Kidney (tissue), 14 donors: ENCODE measurements around the gene ARIH1. TPM values are rescaled to one million over a fixed set of nuclear protein-coding genes. Genes with fewer than 3 reads are reported as not detected.

Experiments
- DNase-seq, 5 donors: peaks; one replicate each; pipeline ENCODE4 v3.0.0-alpha.2; 2013 to 2020
- FAIRE-seq: peaks from 2 replicates; lab custom pipeline; 2012; peaks lifted over from hg19 to GRCh38; lab: Jason Lieb, UNC
- H3K27ac ChIP-seq, 2 donors: one replicate each; pipeline ENCODE4 v1.7.0; 2013; ENCODE audit warnings: low read depth in 2 of 2, low read length in 2 of 2, inconsistent platforms in 1 of 2
- H3K27me3 ChIP-seq: one replicate; pipeline ENCODE4 v1.7.1; 2013; ENCODE audit warnings: low read length, inconsistent platforms; ENCODE audit not compliant: control insufficient read depth, insufficient read depth
- H3K36me3 ChIP-seq, 3 donors: one replicate each; pipeline versions ENCODE4 v1.7.0 to v1.7.1; 2013; ENCODE audit warnings: low read length in 3 of 3, control low read depth in 1 of 3, inconsistent platforms in 1 of 3; ENCODE audit not compliant: insufficient read depth in 3 of 3, control insufficient read depth in 2 of 3
- H3K4me1 ChIP-seq, 3 donors: one replicate each; pipeline versions ENCODE4 v1.7.0 to v1.7.1; 2013; ENCODE audit warnings: low read length in 3 of 3, inconsistent platforms in 1 of 3, low read depth in 1 of 3; ENCODE audit not compliant: control insufficient read depth in 2 of 3, insufficient read depth in 2 of 3
- H3K4me3 ChIP-seq, 3 donors: one replicate each; pipeline versions ENCODE4 v1.7.0 to v1.8.1; 2013; ENCODE audit warnings: low read length in 3 of 3, control low read depth in 1 of 3, inconsistent platforms in 1 of 3
- H3K9ac ChIP-seq, 3 donors: one replicate each; pipeline versions ENCODE4 v1.7.0 to v1.7.1; 2013; ENCODE audit warnings: low read length in 3 of 3, control low read depth in 1 of 3, inconsistent platforms in 1 of 3
- H3K9me3 ChIP-seq, 3 donors: one replicate each; pipeline versions ENCODE4 v1.7.0 to v1.7.1; 2013; ENCODE audit warnings: low read length in 3 of 3, control low read depth in 1 of 3, inconsistent platforms in 1 of 3; ENCODE audit not compliant: control insufficient read depth in 2 of 3, insufficient read depth in 1 of 3
- intact Hi-C: fragments of 100-400 bp; cut with DNase I; formaldehyde crosslinking; loops from one replicate; pipeline ENCODE4 v1.11.1; 2022
- polyA plus RNA-seq: library from polyadenylated mRNA; stranded (reverse); fragments of 350-450 nt; fragmentation: Illumina TruSeq; extraction: RNeasy Lipid Tissue Mini Kit (QIAGEN cat#74804); gene quantifications from one replicate; pipeline ENCODE4 v1.2.3, GENCODE V29; 2014; ENCODE audit warnings: low read depth, low replicate concordance; ENCODE audit not compliant: insufficient read depth
- total RNA-seq: library from RNA; stranded (reverse); fragmentation: NEBNext Ultra II Directional; extraction: Animal tissue kit (Norgen Biotek cat#: 25700); gene quantifications from one replicate; pipeline ENCODE4 v1.2.1, GENCODE V29; 2021
- TF ChIP-seq, protein P1 (sequence below): IDR thresholded peaks from 3 replicates; pipeline ENCODE4 v1.5.1; 2012; ENCODE audit warnings: mild to moderate bottlenecking, moderate library complexity, borderline replicate concordance; ENCODE audit not compliant: insufficient read depth; ENCODE audit errors: extremely low read depth
- donor health status: control.
- donor health status: control.
- donor health status: control.
- donor health status: control.
- donor health status: control.
- donor health status: DM: yes; HTN: yes; CAD: no.
- donor health status: Normal renal cell carcinoma (clear cell type).

ARIH1 gene
- total and polyA plus RNA-seq, 2 donors from 2014 or later: 27.4 to 139 TPM

DNA sequence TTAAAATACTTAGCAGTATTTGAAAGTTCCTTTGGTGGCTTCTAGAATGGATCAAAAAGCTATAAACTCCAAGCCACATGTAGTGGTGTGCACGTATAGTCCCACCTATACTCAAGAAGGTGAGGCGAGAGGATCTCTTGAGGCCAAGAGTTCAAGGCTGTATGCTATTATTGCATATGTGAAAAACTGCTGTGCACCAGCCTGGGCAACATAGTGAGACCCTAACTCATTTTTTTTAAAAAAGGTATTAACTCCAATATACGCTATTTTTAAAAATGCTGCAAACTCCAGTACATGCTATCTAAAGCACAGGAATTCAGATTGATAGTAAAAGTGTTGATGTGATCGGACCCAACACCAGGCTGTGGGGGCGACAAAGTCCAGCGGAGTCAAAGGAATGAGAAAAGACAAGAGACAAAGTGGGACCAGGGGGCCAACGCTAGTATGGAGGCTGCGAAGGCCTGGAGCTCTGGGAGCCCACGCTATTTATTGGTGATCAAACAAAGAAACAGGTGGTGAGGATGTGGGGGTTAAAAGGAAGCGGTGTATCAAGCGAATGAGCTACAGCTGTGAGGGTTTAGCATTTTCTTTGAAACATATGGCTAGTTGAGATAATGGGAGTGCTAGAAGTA, 66.6 kb downstream of the ARIH1 start:
- Histone ChIP-seq H3K36me3 (no peaks in the 10 kb centered on the region), H3K27ac (no peak overlapping the region), H3K9me3 (peaks cover 0 to 6% (median 0%) of the 10 kb centered on the region in 3 donors), H3K9ac (no peak overlapping the region), H3K4me3 (no peak overlapping the region), H3K27me3 (no peaks in the 10 kb centered on the region), H3K4me1 (peaks cover 0 to 6% (median 0%) of the 10 kb centered on the region in 3 donors)
- intact Hi-C loops: no loop called here
- FAIRE-seq (no peak), DNase-seq (no peak)
- TF ChIP-seq, protein P1, sequence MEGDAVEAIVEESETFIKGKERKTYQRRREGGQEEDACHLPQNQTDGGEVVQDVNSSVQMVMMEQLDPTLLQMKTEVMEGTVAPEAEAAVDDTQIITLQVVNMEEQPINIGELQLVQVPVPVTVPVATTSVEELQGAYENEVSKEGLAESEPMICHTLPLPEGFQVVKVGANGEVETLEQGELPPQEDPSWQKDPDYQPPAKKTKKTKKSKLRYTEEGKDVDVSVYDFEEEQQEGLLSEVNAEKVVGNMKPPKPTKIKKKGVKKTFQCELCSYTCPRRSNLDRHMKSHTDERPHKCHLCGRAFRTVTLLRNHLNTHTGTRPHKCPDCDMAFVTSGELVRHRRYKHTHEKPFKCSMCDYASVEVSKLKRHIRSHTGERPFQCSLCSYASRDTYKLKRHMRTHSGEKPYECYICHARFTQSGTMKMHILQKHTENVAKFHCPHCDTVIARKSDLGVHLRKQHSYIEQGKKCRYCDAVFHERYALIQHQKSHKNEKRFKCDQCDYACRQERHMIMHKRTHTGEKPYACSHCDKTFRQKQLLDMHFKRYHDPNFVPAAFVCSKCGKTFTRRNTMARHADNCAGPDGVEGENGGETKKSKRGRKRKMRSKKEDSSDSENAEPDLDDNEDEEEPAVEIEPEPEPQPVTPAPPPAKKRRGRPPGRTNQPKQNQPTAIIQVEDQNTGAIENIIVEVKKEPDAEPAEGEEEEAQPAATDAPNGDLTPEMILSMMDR: no peak

GRCh38 chr15:72541674-72542073, 67.5 kb downstream of the ARIH1 start:
- TF ChIP-seq, protein P1: no peak
- no peak for FAIRE-seq
- Histone ChIP-seq H3K4me3 (no peak overlapping the region), H3K27ac (no peak overlapping the region), H3K9ac (no peak overlapping the region), H3K4me1 (peaks cover 0 to 5% (median 0%) of the 10 kb centered on the region in 3 donors), H3K9me3 (peaks cover 0 to 6% (median 0%) of the 10 kb centered on the region in 3 donors), H3K27me3 (no peaks in the 10 kb centered on the region), H3K36me3 (peaks cover 0 to 4% (median 0%) of the 10 kb centered on the region in 3 donors)
- intact Hi-C loops: no loop called here
- no peak for DNase-seq

- no peak overlapping the region for H3K27ac ChIP-seq
- H3K9ac ChIP-seq: no peak overlapping the region
- no peaks in the 10 kb centered on the region for H3K27me3 ChIP-seq
- peaks cover 0 to 4% (median 0%) of the 10 kb centered on the region in 3 donors for H3K36me3 ChIP-seq
- intact Hi-C loops: no loop called here
- H3K9me3 ChIP-seq: peaks cover 0 to 6% (median 0%) of the 10 kb centered on the region in 3 donors
- no peak overlapping the region for H3K4me3 ChIP-seq
- TF ChIP-seq, protein P1: no peak
- peaks cover 0 to 2% (median 0%) of the 10 kb centered on the region in 3 donors for H3K4me1 ChIP-seq
- DNase-seq (no peak), FAIRE-seq (no peak)
These were observed 71.0 kb downstream of the ARIH1 start for GRCh38 chr15:72545156-72545555.
